OCI-LY7 (cell line): ENCODE data around the gene MARCHF6.

Experiments
- CTCF ChIP-seq: fragments of 200-600 bp; sonication (generic); conservative IDR thresholded peaks from 2 replicates; pipeline ENCODE4 v1.5.1; 2014; ENCODE audit warnings: mild to moderate bottlenecking, antibody characterized with exemption, low read length, moderate library complexity, mixed read lengths
- EZH2phosphoT487 ChIP-seq: fragments of 200-600 bp; sonication (generic); IDR thresholded peaks from 2 replicates; pipeline ENCODE4 v1.6.1; 2018; ENCODE audit warnings: low read depth, borderline replicate concordance, mild to moderate bottlenecking, mixed run types, antibody characterized with exemption, low read length, moderate library complexity, mixed read lengths

- TF ChIP-seq EZH2phosphoT487 (no peak), CTCF (no peak)
Measured at GRCh38 chr5:10381803-10382202, 28.3 kb downstream of the MARCHF6 start.
